CD14-positive monocyte (primary cell): Measurements from ENCODE around the gene GAS1. TPM values are rescaled to one million over a fixed set of nuclear protein-coding genes. Genes with fewer than 3 reads are reported as not detected.

Experiments used
- DNase-seq, 3 donors: peaks; one replicate each; pipeline ENCODE4 v3.0.0-alpha.2; 2011 to 2022
- H2AFZ ChIP-seq: 2 replicates; pipeline ENCODE4 v1.6.0; 2012; ENCODE audit warnings: mild to moderate bottlenecking, low read depth, low read length, inconsistent platforms; ENCODE audit not compliant: insufficient read depth, poor library complexity, severe bottlenecking
- H3K27ac ChIP-seq, 2 donors: 1 replicate in 1 of 2; 2 replicates in 1 of 2; pipeline ENCODE4 v1.5.1; 2012 to 2013; ENCODE audit warnings: low read length in 2 of 2, control low read depth in 1 of 2, inconsistent platforms in 1 of 2, low read depth in 1 of 2, mild to moderate bottlenecking in 1 of 2
- H3K27me3 ChIP-seq, 2 donors: one replicate each; pipeline versions ENCODE4 v1.6.0 to v1.6.1; 2011 to 2013; ENCODE audit warnings: low read length in 2 of 2; ENCODE audit not compliant: control insufficient read depth in 2 of 2, insufficient read depth in 2 of 2
- H3K36me3 ChIP-seq, 2 donors: replicated peaks in 1 of 2; 1 replicate in 1 of 2; 2 replicates in 1 of 2; pipeline versions ENCODE4 v1.5.1 to v1.6.1; 2012 to 2013; ENCODE audit warnings: low read length in 2 of 2, control low read depth in 1 of 2, inconsistent platforms in 1 of 2, mild to moderate bottlenecking in 1 of 2; ENCODE audit not compliant: insufficient read depth in 2 of 2, control insufficient read depth in 1 of 2
- H3K4me1 ChIP-seq, 2 donors: 1 replicate in 1 of 2; 2 replicates in 1 of 2; pipeline versions ENCODE4 v1.5.1 to v1.6.1; 2012 to 2013; ENCODE audit warnings: low read length in 2 of 2, control low read depth in 1 of 2, inconsistent platforms in 1 of 2, mild to moderate bottlenecking in 1 of 2, moderate library complexity in 1 of 2; ENCODE audit not compliant: insufficient read depth in 2 of 2, control insufficient read depth in 1 of 2
- H3K4me2 ChIP-seq: replicated peaks from 2 replicates; pipeline ENCODE3; 2012; ENCODE audit warnings: low read length, moderate library complexity, mild to moderate bottlenecking; ENCODE audit not compliant: poor library complexity, severe bottlenecking; ENCODE audit errors: extremely low read depth
- H3K4me3 ChIP-seq, 3 experiments: fragments of 200-600 bp in 1 of 3; sonication (generic) in 1 of 3; replicated peaks in 1 of 3; 1 replicate in 2 of 3; 2 replicates in 1 of 3; pipeline ENCODE4 v1.5.1; 2011 to 2013; ENCODE audit warnings: low read length in 3 of 3, mild to moderate bottlenecking in 3 of 3, control low read depth in 2 of 3, low read depth in 2 of 3, inconsistent platforms in 1 of 3, moderate library complexity in 1 of 3
- H3K79me2 ChIP-seq: 2 replicates; pipeline ENCODE4 v1.6.0; 2012; ENCODE audit warnings: mild to moderate bottlenecking, control low read depth, inconsistent platforms, low read length, moderate library complexity; ENCODE audit not compliant: insufficient read depth
- H3K9ac ChIP-seq: 2 replicates; pipeline ENCODE4 v1.6.0; 2017; ENCODE audit warnings: low read length, mild to moderate bottlenecking; ENCODE audit not compliant: insufficient read depth, poor library complexity, severe bottlenecking
- H3K9me3 ChIP-seq, 2 donors: replicated peaks in 1 of 2; 1 replicate in 1 of 2; 2 replicates in 1 of 2; pipeline versions ENCODE4 v1.5.1 to v1.6.1; 2012 to 2013; ENCODE audit warnings: low read length in 2 of 2, control low read depth in 1 of 2; ENCODE audit not compliant: control insufficient read depth in 1 of 2, insufficient read depth in 1 of 2
- H4K20me1 ChIP-seq: 2 replicates; pipeline ENCODE4 v1.6.0; 2012; ENCODE audit warnings: mild to moderate bottlenecking, low read length, control low read depth, moderate library complexity; ENCODE audit not compliant: insufficient read depth
- H3K27ac Mint-ChIP-seq, 7 donors: one replicate each; pipeline ENCODE4 v1.8.0; 2020; ENCODE audit warnings: mild to moderate bottlenecking in 7 of 7, mixed read lengths in 7 of 7, moderate library complexity in 6 of 7, inconsistent platforms in 2 of 7
- H3K27me3 Mint-ChIP-seq, 3 donors: one replicate each; pipeline ENCODE4 v1.8.0; 2021 to 2022; ENCODE audit warnings: low read depth in 3 of 3, mild to moderate bottlenecking in 3 of 3, mixed read lengths in 3 of 3, moderate library complexity in 3 of 3, inconsistent platforms in 1 of 3
- H3K36me3 Mint-ChIP-seq, 2 donors: one replicate each; pipeline ENCODE4 v1.8.0; 2020; ENCODE audit warnings: mixed read lengths in 2 of 2, inconsistent platforms in 1 of 2, mild to moderate bottlenecking in 1 of 2
- H3K4me1 Mint-ChIP-seq: one replicate; pipeline ENCODE4 v1.8.0; 2020; ENCODE audit warnings: mild to moderate bottlenecking, mixed read lengths
- H3K4me3 Mint-ChIP-seq, 2 donors: one replicate each; pipeline ENCODE4 v1.8.0; 2020; ENCODE audit warnings: mild to moderate bottlenecking in 2 of 2, mixed read lengths in 2 of 2, moderate library complexity in 1 of 2
- H3K9me3 Mint-ChIP-seq, 7 donors: one replicate each; pipeline ENCODE4 v1.8.0; 2020 to 2022; ENCODE audit warnings: mixed read lengths in 7 of 7, mild to moderate bottlenecking in 6 of 7, moderate library complexity in 6 of 7, inconsistent platforms in 2 of 7
- WGBS: methylation state at CpG from one replicate; pipeline ENCODE4 v1.1.5; 2013; ENCODE audit warnings: missing lambda C conversion rate; ENCODE audit not compliant: insufficient coverage; 5-methylcytosine and 5-hydroxymethylcytosine counted together
- intact Hi-C, 2 donors: fragments of 100-400 bp; cut with micrococcal nuclease; formaldehyde crosslinking; loops; one replicate each; pipeline versions ENCODE4 v1.15.0 to v1.15.1; 2023
- polyA plus RNA-seq, 3 donors: library from polyadenylated mRNA; depleted of rRNA in 1 of 3; unstranded in 2 of 3; stranded (reverse) in 1 of 3; fragments of 300-500 nt in 2 of 3; fragments of >200 nt in 1 of 3; fragmentation: Illumina TruSeq in 2 of 3; gene quantifications; 1 replicate in 2 of 3; 2 replicates in 1 of 3; pipeline ENCODE4 v1.2.3, GENCODE V29; 2012 to 2021
- TF ChIP-seq, protein P1 (sequence below): fragments of 200-600 bp; IDR thresholded peaks from one replicate; pipeline ENCODE4 v1.8.0; 2022; ENCODE audit warnings: antibody characterized with exemption, mild to moderate bottlenecking

GAS1 gene
- polyA plus RNA-seq, 3 donors, result 0.12 to 0.20 (median 0.18) TPM

- H3K4me1 Mint-ChIP-seq, result no peaks in the 10 kb centered on the region
- H2AFZ ChIP-seq, result no peak overlapping the region
- no peak overlapping the region for H3K27ac Mint-ChIP-seq
- no peaks in the 10 kb centered on the region for H3K36me3 ChIP-seq
- peaks cover 5 to 35% of the 10 kb centered on the region in 2 donors for H3K27me3 ChIP-seq
- no peak overlapping the region for H3K4me3 Mint-ChIP-seq
- H3K27ac ChIP-seq, result no peak overlapping the region
- H3K9ac ChIP-seq, result no peak overlapping the region
- 25% methylated on average over 6 of the region's 8 CpGs for WGBS
- H3K9me3 ChIP-seq, result no peaks in the 10 kb centered on the region
- no peaks in the 10 kb centered on the region for H3K4me1 ChIP-seq
- intact Hi-C loops, result no loop called here
- peaks cover 26 to 38% (median 32%) of the 10 kb centered on the region in 3 donors for H3K27me3 Mint-ChIP-seq
- DNase-seq, result no peak
- no peaks in the 10 kb centered on the region for H3K79me2 ChIP-seq
- H3K4me2 ChIP-seq, result no peak overlapping the region
- no peaks in the 10 kb centered on the region for H4K20me1 ChIP-seq
- H3K4me3 ChIP-seq, result no peak overlapping the region
- peaks cover 0 to 14% (median 4%) of the 10 kb centered on the region in 7 donors for H3K9me3 Mint-ChIP-seq
- no peaks in the 10 kb centered on the region for H3K36me3 Mint-ChIP-seq
- TF ChIP-seq, protein P1, sequence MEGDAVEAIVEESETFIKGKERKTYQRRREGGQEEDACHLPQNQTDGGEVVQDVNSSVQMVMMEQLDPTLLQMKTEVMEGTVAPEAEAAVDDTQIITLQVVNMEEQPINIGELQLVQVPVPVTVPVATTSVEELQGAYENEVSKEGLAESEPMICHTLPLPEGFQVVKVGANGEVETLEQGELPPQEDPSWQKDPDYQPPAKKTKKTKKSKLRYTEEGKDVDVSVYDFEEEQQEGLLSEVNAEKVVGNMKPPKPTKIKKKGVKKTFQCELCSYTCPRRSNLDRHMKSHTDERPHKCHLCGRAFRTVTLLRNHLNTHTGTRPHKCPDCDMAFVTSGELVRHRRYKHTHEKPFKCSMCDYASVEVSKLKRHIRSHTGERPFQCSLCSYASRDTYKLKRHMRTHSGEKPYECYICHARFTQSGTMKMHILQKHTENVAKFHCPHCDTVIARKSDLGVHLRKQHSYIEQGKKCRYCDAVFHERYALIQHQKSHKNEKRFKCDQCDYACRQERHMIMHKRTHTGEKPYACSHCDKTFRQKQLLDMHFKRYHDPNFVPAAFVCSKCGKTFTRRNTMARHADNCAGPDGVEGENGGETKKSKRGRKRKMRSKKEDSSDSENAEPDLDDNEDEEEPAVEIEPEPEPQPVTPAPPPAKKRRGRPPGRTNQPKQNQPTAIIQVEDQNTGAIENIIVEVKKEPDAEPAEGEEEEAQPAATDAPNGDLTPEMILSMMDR, result no peak
Observed at GRCh38 chr9:86902176-86902575, 45.1 kb downstream of the GAS1 start.

DNA sequence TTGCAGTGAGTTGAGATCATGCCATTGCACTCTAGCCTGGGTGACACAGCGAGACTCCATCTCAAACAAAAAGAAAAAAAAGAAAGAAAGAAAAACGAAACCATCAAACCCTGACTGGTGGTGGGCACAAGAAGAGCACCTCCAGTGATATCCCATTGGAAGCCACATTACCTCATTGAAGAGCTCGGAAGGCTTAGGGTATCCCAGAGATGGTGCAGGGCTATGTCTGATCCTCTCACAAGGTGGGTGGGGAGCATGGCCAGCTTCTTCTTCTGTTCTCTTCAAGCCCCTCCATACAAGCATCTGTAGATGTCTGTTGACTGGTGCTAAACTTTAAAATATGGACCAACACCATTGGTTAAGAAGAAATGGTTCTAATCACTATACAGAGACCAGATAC is 45.8 kb downstream of the GAS1 start:
- 100% methylated on average over 1 of the region's 3 CpGs for WGBS

More for the DNA sequence above, 45.8 kb downstream of the GAS1 start:
- Histone ChIP-seq H3K4me2 (no peak overlapping the region), H3K9me3 (no peaks in the 10 kb centered on the region), H2AFZ (no peak overlapping the region), H3K4me1 (no peaks in the 10 kb centered on the region), H3K36me3 (no peaks in the 10 kb centered on the region), H4K20me1 (no peaks in the 10 kb centered on the region), H3K4me3 (no peak overlapping the region), H3K9ac (no peak overlapping the region), H3K79me2 (no peaks in the 10 kb centered on the region), H3K27me3 (peaks cover 5 to 32% of the 10 kb centered on the region in 2 donors), H3K27ac (no peak overlapping the region)
- H3K4me3 Mint-ChIP-seq, result peak overlapping the region in 1 of 2 donors; percentile 21
- peaks cover 0 to 14% (median 2%) of the 10 kb centered on the region in 7 donors for H3K9me3 Mint-ChIP-seq
- H3K4me1 Mint-ChIP-seq, result no peaks in the 10 kb centered on the region
- no peaks in the 10 kb centered on the region for H3K36me3 Mint-ChIP-seq
- TF ChIP-seq, protein P1, result no peak
- H3K27me3 Mint-ChIP-seq, result peaks cover 26 to 37% (median 32%) of the 10 kb centered on the region in 3 donors
- H3K27ac Mint-ChIP-seq, result no peak overlapping the region
- intact Hi-C loops, result no loop called here
- no peak for DNase-seq
